ENCODE data around the gene TRIM7.
"Not testable (repeated sequence)": the region's sequence is repeated elsewhere in the genome, so short reads cannot be mapped to it uniquely, and the experiment has no call there.

The TRIM7 gene

DNA sequence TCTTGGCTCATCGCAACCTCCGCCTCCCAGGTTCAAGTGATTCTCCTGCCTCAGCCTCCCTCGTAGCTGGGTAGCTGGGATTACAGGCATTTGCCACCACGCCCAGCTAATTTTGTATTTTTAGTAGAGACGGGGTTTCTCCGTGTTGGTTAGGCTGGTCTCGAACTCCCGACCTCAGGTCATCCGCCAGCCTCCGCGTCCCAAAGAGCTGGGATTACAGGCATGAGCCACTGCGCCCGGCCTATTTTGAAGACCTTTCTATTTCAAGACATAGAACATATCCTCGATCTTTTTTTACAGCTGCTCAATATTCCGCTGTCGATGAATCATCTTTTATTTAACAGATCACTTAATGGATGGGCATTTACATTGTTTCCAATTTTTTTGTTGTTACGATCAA is 5.7 kb upstream of the TRIM7 start:
- not testable (repeated sequence) for DNase-seq

DNA sequence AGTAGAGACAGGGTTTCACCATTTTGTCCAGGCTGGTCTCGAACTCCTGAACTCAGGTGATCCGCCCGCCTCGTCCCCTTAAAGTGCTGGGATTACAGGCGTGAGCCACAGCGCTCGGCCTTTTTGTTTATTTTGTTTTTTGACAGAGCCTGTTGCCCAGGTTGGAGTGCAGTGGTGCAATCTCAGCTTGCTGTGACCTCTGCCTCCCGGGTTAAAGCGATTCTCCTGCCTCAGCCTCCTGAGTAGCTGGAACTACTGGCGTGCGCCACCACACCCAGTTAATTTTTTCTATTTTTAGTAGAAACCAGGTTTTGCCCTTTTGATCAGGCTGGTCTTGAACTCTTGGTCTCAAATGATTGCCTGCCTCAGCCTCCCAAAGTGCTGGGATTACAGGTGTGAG is 5.2 kb upstream of the TRIM7 start:
- DNase-seq: not testable (repeated sequence)

- DNase-seq: not testable (repeated sequence)
Observed at GRCh38 chr5:181209006-181209405, 4.0 kb upstream of the TRIM7 start.

DNA sequence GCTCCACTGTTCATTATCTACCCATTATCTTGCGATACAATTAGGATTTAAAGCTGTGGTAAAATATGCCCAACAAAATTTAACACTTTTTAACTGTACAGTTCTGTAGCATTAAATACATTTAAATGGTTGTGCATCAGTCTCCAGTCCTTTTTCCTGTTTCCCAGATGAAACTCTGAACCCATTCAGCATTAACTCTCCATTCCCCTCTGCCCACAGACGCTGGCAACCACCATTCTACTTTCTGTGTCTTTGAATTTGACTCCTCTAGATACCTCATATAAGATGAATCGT is 2.9 kb upstream of the TRIM7 start:
- DNase-seq: no peak

GRCh38 chr5:181207214-181207959 is 2.4 kb upstream of the TRIM7 start:
- peak; percentile 79 for DNase-seq

DNA sequence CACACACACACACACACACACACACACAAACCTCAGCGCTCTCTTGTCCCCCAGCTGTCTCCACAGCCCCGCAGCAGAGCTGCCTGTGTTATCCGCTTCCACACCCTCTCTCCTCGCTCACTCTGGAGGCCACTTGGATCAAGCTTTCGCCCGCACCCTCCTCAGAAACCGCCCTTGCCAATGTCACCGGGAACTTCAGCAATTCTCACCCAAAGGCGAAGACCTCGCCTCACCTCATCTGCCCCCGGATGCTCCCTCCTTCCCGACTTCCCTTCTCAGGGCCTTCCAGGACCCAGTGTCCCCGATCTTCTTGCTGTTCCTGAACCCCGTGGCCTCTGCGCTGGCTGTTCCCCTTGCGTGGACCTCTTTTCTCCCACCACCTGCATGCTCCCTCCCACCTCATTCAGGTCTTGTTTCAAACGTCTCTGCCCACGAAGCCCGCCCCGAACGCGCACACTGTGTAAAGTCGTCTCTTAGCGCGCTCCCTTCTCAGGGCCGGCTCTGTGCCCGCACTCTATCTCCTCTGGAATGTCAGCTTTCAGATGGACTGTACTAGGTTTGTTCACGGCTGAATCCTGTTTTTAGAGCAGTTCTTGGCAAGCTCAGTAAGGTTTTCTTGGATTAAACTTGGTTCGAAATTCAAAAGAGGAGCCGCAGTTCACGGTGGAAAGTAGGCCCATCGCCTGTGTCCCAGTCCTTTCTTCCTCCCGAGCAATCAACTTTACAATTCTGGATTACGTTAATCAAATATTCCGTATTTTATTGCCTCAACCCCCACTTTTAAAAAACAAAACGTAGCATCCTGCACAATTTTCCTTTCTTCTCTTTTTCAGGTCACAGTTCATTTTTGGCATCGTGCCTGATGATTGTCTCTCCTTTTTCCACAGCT is 1.0 kb upstream of the TRIM7 start:
- peak; percentile 72 for DNase-seq

DNA sequence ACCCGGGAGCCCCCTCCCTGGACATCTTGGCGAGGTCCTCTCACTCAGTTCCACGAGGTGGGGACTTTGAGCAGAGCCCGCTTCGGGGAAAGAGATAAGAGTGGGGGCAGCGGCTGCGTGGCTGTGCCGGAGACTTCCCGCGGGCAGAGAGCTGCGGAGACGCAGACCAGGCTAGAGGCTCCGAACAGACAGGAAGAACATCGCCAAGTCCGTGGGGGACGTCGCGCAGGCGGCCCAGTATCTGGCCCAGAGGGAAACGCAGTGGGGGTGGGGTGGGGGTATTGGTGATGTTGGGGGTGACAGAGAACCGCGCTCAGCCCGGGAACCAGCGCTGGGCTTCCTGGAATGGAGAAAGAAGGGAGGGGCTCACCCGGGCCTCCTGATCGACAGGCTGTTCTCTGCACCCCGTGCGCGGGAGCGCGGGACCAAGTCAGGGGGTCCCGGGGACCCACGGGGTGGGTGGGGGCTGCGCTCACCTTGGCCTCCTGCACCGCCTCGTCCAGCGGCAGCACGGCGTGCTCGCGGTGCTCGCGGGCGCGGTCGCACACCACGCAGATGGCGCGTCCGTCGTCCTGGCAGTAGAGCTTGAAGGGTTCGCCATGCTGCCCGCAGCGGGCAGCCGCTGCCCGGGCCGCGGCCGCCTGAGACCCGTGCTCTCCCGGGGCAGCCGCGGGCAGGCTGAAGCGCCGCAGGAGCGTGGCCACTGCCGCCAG is 727 bp downstream of the TRIM7 start:
- peak; percentile 53 for DNase-seq

DNA sequence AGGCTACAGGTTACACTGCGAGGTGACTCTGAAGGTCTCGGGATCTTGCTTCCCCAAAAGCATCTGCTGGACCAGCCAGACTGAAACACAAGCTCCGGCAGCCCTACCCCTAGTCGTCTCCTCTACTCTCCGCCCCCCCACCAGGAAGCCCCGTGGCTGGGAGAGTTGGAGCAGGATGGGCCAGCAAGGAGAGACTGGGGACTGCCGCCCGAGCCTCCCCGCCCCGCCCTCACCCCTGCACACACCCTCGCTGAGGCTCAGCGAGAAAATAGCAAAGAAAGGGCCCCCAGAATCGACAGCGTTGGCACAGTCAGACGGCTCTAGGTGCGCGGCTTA is 1.3 kb downstream of the TRIM7 start:
- no peak for DNase-seq

- no peak for DNase-seq
Observed at GRCh38 chr5:181203093-181203711, 1.8 kb downstream of the TRIM7 start.

DNA sequence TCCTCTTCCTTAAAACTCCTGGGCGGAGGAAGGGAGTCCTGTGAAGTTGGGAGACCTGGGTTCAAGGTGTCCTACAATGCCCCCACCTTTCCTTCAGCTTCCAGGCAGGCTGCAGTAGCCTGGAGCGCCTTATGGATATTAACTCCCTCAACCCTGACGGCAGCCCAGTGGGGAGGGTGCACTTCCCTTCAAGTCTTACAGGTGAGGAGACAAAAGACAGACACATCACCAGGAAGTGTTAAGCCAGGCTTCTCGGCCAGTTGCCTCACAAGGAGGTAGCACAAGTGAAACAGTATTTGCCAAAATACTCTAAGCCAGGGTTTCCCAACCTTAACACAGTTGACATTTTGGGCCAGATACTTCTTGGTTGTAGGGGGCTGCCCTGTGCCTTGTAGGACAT is 4.2 kb downstream of the TRIM7 start:
- DNase-seq: no peak

DNA sequence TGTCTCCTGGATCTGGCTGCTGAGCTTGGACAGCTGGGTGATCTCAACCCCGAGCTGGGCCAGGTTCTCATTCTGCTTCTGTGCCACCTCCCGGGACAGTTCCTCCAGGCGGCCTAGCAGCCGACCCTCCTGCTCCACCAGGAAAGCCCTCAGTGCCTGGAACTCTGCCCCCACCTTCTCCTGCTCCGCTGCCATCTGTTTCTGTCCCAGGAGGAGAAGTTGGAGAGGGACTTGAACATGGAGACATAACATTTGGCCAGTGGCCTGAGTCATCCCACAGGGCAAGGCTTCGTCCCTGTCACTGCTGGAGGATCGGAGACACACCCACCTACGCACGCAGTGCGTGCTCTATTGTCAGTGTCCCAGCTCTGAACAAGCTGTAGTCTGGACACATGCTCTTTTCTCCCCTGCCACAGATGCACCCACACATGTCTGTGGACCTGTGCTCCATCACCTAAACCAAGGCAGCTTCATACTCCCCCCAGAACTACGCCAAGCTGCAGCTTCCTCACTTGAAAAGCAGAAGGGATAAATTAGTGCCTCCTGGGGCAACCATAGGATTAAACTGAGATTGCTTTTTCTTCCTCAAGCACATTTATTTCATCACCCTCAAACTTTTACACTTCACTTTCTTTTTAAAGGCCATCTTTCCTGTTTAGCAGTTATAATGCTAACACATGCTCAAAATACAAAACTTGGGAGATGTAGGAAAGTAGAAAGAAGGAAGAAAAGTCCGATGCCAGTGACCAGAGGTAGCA is 4.9 kb downstream of the TRIM7 start:
- no peak for DNase-seq

- DNase-seq: no peak
Observed at GRCh38 chr5:181198905-181199519, 6.0 kb downstream of the TRIM7 start.

DNA sequence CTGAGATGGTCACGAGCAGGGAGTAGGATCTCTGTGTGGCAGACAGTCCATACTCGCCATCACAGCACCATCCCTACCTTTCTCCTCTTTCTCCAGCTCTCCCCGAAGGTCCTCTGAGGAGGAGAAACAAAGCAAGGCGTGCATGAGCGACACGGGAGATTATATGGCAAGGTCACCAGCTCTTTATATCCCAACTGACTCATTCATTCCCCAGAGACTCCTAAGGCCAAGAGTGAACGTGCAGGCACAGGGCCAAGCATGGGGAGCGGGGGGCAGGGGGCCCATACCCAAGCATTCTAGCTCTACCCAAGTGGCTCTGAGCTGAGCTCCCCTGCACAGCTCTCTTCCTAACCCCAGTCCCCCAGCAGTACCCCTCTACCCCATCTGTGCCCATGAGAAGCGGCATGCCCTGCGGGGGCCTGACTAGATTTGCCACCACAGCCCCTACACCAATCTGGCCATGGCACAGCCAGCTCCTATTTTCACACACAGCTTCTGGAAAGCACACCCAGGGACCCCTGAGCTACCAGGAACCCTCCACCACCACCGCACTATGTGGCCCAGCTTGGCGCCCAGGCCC is 6.8 kb downstream of the TRIM7 start:
- no peak for DNase-seq

- no peak for DNase-seq
Observed at GRCh38 chr5:181197326-181197951, 7.6 kb downstream of the TRIM7 start.

- DNase-seq: no peak
Observed at GRCh38 chr5:181195249-181195761, 9.7 kb downstream of the TRIM7 start.

DNA sequence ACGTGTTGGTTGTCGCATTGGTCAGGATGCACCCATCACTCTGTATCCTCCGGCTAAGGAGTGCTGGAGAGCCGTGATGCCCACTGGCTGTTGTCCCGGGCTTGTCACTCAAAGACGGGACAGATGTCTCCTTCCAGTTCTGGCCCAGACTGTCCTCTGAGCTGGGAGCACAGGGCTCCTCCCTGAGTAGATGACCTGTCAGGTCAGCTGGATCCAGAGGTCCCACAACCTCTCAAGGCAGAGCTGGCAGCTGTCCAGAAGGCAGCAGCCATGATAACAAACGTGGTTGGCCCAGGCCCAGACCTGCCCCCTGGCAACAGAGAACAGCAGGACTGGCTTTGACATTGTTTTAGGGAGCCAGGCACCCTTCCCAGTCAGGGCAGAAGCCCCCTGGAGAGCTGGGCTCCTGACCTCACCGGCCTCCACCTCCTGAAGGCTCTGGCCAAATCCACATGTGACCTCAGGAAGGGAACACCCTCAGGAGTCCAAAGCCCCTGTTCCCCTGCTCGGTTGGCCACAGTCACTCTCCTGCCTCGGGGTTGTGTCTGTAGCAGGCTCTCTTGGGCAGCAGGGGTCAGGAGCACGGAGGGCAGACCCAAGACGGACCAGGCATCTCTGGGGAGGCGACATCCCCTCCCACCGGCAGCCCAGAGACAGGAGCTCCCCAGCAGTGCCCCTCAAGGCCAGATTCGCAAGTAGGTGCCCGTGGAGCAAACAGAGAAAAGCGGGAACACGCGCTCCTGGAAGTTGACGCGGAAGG is 10.3 kb downstream of the TRIM7 start:
- DNase-seq: no peak

- no peak for DNase-seq
Observed at GRCh38 chr5:181193656-181194055, 11.3 kb downstream of the TRIM7 start.

- peak; percentile 25 for DNase-seq
Observed at GRCh38 chr5:181192337-181193046, 12.5 kb downstream of the TRIM7 start.

DNA sequence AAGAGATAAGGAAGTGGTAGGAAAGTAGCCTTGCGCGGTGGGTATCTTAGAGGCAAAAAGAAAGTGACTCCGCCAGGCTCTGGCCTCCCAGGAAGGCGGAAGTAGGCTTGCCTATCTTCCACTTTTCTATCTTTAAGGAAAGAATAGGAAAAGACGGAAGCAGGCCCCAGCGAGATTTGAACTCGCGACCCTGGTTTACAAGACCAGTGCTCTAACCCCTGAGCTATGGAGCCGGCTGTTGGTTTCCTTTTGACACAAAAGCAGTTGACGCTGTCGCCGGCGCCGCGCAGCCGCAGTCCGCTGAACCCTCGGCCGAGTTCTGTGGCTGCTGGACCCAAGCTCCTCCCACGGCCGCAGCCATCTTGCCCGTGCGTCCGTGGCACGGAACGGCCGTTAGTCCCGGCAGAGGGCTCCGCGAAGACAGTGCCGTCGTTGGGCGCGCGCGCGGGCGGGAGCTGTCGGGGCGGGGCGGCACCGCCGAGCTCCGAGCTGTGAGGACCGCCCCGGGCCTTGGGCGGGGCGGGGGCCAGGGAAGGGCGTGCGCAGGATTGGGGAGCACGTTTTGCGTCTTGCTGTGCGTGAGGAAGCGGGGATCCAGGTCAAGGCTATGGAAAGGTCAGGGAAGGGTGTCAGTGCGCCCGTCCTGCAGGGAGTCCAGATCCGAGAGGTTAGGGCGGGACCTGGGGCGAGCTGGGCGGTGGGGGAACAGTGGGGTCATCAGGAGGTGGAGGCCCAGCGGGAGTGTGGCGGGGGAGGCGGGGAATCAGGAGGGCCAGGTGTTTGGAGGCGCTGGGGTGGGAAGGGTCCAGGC is 13.3 kb downstream of the TRIM7 start:
- DNase-seq: peak; percentile 100
